ENCODE measurements around the gene TMEM38B.

Gene TMEM38B

GRCh38 chr9:105694190-105694847 lies at the start of gene TMEM38B:
Gene TMEM38B (plus strand): TSS chr9:105694541. CDS start chr9:105694661, 120 bp downstream.
- DNase-seq (ENCODE audit: low spot score), result peak; percentile 98

- DNase-seq (ENCODE audit: low spot score), result no peak
Observed at GRCh38 chr9:105646879-105647594, 47.3 kb upstream of the TMEM38B start.

GRCh38 chr9:105647595-105648349 lies 46.6 kb upstream of the TMEM38B start:
- DNase-seq (ENCODE audit: low spot score), result no peak

- peak; percentile 19 for DNase-seq (ENCODE audit: low spot score)
Observed at GRCh38 chr9:105651806-105652205, 42.5 kb upstream of the TMEM38B start.

GRCh38 chr9:105656131-105656921 lies 38.0 kb upstream of the TMEM38B start:
- DNase-seq (ENCODE audit: low spot score), result peak; percentile 74

GRCh38 chr9:105658351-105658750 lies 36.0 kb upstream of the TMEM38B start:
- no peak for DNase-seq (ENCODE audit: low spot score)

GRCh38 chr9:105661011-105661410 lies 33.3 kb upstream of the TMEM38B start:
- DNase-seq (ENCODE audit: low spot score), result no peak

- DNase-seq (ENCODE audit: low spot score), result no peak
Observed at GRCh38 chr9:105662184-105663104, 31.9 kb upstream of the TMEM38B start, which contains the start of gene TAL2. Gene TAL2 (plus strand): TSS chr9:105662457. CDS start chr9:105662497, 40 bp downstream.

GRCh38 chr9:105663914-105664313 lies 30.4 kb upstream of the TMEM38B start:
- DNase-seq (ENCODE audit: low spot score), result no peak

GRCh38 chr9:105667867-105668266 lies 26.5 kb upstream of the TMEM38B start:
- no peak for DNase-seq (ENCODE audit: low spot score)

GRCh38 chr9:105670315-105670714 lies 24.0 kb upstream of the TMEM38B start:
- no peak for DNase-seq (ENCODE audit: low spot score)

GRCh38 chr9:105670775-105671174 lies 23.6 kb upstream of the TMEM38B start:
- DNase-seq (ENCODE audit: low spot score), result no peak

GRCh38 chr9:105672711-105673234 lies 21.6 kb upstream of the TMEM38B start:
- DNase-seq (ENCODE audit: low spot score), result no peak

GRCh38 chr9:105673850-105674387 lies 20.4 kb upstream of the TMEM38B start:
- DNase-seq (ENCODE audit: low spot score), result no peak

GRCh38 chr9:105676351-105676923 lies 17.9 kb upstream of the TMEM38B start:
- DNase-seq (ENCODE audit: low spot score), result no peak

- DNase-seq (ENCODE audit: low spot score), result no peak
Observed at GRCh38 chr9:105678163-105678562, 16.2 kb upstream of the TMEM38B start.

GRCh38 chr9:105678781-105679180 lies 15.6 kb upstream of the TMEM38B start:
- DNase-seq (ENCODE audit: low spot score), result no peak

- DNase-seq (ENCODE audit: low spot score), result no peak
Observed at GRCh38 chr9:105679257-105680022, 14.9 kb upstream of the TMEM38B start.

- DNase-seq (ENCODE audit: low spot score), result no peak
Observed at GRCh38 chr9:105681313-105681712, 13.0 kb upstream of the TMEM38B start.
